ENCODE measurements around the gene PLD2.
"Not testable (repeated sequence)": the region's sequence is repeated elsewhere in the genome, so short reads cannot be mapped to it uniquely, and the experiment has no call there.

PLD2 gene

DNA sequence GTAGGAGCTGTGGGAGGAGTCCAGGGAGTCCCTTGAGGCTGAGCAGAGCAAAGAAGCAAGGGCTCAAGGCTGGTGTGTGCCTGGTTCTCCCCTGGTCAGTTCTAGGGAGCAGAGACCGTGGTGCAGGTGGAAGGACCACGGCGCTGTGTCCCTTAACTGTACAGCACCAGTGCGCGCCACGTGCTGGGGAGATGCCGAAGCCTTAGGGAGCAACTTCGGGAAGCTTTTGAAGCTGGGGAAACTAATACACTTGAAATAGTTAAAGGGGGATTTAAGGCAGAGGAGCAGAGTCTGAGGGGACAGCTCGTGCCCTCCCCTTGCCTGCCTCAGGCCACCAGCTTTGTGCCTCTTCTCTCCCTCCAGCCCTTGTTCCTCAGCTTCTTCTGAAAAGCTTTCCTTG, 53.7 kb downstream of the PLD2 start:
- no peaks in the 10 kb centered on the region for H3K9me3 ChIP-seq (ENCODE audit: severe bottlenecking)
- H3K36me3 ChIP-seq = peaks cover 63% of the 10 kb centered on the region
- H3K4me3 ChIP-seq (ENCODE audit: low read depth, low read length) = no peak overlapping the region
- no peaks in the 10 kb centered on the region for H3K27me3 ChIP-seq (ENCODE audit: insufficient read depth, low read depth, severe bottlenecking)
- TF ChIP-seq, protein P1, sequence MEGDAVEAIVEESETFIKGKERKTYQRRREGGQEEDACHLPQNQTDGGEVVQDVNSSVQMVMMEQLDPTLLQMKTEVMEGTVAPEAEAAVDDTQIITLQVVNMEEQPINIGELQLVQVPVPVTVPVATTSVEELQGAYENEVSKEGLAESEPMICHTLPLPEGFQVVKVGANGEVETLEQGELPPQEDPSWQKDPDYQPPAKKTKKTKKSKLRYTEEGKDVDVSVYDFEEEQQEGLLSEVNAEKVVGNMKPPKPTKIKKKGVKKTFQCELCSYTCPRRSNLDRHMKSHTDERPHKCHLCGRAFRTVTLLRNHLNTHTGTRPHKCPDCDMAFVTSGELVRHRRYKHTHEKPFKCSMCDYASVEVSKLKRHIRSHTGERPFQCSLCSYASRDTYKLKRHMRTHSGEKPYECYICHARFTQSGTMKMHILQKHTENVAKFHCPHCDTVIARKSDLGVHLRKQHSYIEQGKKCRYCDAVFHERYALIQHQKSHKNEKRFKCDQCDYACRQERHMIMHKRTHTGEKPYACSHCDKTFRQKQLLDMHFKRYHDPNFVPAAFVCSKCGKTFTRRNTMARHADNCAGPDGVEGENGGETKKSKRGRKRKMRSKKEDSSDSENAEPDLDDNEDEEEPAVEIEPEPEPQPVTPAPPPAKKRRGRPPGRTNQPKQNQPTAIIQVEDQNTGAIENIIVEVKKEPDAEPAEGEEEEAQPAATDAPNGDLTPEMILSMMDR (IDR thresholded peaks at IDR 0.05; ENCODE audit: low read depth, low read length) = no peak
- H3K27ac ChIP-seq = no peak overlapping the region; the same call in 1 of the 2 replicates
- DNase-seq = no peak

DNA sequence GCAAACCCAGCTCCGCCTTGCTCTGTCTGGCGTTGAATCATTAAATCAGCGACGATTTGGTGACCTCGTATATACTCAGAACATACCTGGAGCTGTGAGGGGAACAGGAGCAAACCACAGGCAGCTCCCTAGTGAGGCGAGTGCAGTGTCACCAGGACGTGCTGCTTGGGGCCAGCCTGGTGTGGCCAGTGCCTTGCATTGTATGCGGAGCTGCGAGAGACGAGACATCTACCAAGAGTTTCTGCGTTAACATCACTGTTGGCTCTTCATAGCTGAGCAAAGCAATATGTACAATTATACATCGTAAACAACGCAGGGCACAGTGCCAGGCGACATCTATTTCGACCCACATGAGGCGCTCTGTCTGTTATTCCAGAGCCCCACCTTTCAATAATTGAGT, 54.1 kb downstream of the PLD2 start:
- TF ChIP-seq, protein P1 (IDR thresholded peaks at IDR 0.05; ENCODE audit: low read depth, low read length) = no peak
- Histone ChIP-seq H3K9me3 (ENCODE audit: severe bottlenecking) (no peaks in the 10 kb centered on the region), H3K27me3 (ENCODE audit: insufficient read depth, low read depth, severe bottlenecking) (no peaks in the 10 kb centered on the region), H3K27ac (no peak overlapping the region), H3K4me3 (ENCODE audit: low read depth, low read length) (no peak overlapping the region), H3K36me3 (peaks cover 64% of the 10 kb centered on the region)
- no peak for DNase-seq

DNA sequence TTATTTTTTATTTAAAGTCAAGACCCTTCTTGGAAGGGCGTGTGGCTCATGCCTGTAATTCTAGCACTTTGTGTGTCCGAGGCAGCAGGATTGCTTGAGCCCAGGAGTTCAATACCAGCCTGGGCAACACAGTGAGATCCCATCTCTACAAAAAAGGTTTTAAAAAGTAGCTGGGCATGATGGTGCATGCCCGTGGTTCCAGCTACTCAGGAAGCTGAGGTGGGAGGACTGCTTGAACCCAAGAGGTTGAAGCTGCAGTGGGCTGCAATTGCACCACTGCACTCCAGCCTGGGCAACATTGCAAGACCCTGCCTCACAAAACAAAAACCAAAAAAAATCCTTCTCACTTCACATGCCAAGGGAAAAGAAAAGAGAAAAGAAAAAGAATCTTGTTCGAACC, 55.8 kb downstream of the PLD2 start:
- no peak for DNase-seq
- H3K27ac ChIP-seq = no peak overlapping the region
- H3K9me3 ChIP-seq (ENCODE audit: severe bottlenecking) = no peaks in the 10 kb centered on the region
- peaks cover 63% of the 10 kb centered on the region for H3K36me3 ChIP-seq
- no peak overlapping the region for H3K4me3 ChIP-seq (ENCODE audit: low read depth, low read length)
- TF ChIP-seq, protein P1 (IDR thresholded peaks at IDR 0.05; ENCODE audit: low read depth, low read length) = no peak
- H3K27me3 ChIP-seq (ENCODE audit: insufficient read depth, low read depth, severe bottlenecking) = no peaks in the 10 kb centered on the region

DNA sequence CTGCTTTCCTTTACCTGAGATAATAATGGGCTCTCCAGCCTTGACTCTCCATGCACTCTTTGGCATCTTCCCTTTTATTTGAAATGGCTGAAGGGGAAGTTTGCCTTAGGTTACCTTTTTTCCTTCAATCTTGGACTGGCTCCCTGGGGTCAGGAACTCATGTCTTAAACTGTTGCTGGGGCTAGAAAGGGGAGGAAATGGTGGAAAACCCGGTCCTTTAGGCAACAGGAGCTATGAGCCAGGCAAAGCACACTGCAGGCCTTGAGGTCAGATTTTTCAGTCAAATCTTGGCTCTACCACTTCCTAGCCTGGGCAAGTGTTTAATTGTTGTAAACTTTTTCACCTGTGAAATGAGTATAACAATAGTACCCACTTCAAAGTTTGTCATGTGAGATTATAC, 56.4 kb downstream of the PLD2 start:
- no peak for DNase-seq
- Histone ChIP-seq H3K27me3 (ENCODE audit: insufficient read depth, low read depth, severe bottlenecking) (no peaks in the 10 kb centered on the region), H3K27ac (no peak overlapping the region), H3K36me3 (peaks cover 65% of the 10 kb centered on the region), H3K9me3 (ENCODE audit: severe bottlenecking) (no peaks in the 10 kb centered on the region), H3K4me3 (ENCODE audit: low read depth, low read length) (no peak overlapping the region)
- TF ChIP-seq, protein P1 (IDR thresholded peaks at IDR 0.05; ENCODE audit: low read depth, low read length) = no peak

DNA sequence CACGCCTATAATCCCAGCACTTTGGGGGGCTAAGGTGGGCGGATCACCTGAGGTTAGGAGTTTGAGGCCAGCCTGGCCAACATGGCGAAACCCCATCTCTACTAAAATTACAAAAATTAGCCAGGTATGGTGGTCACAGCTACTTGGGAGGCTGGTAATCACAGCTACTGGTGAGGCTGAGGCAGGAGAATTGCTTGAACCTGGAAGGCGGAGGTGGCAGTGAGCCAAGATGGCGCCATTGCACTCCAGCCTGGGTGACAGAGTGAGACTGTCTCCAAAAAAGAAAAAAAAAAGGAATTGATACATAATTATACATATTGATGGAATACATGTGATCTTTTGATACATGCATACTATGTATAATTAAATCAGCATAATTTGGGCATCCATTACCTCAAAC, 60.6 kb downstream of the PLD2 start:
- DNase-seq; H3K4me3 ChIP-seq (ENCODE audit: low read depth, low read length); H3K27ac ChIP-seq; H3K9me3 ChIP-seq (ENCODE audit: severe bottlenecking); H3K27me3 ChIP-seq (ENCODE audit: insufficient read depth, low read depth, severe bottlenecking): not testable (repeated sequence)
- H3K36me3 ChIP-seq = peaks cover 56% of the 10 kb centered on the region

DNA sequence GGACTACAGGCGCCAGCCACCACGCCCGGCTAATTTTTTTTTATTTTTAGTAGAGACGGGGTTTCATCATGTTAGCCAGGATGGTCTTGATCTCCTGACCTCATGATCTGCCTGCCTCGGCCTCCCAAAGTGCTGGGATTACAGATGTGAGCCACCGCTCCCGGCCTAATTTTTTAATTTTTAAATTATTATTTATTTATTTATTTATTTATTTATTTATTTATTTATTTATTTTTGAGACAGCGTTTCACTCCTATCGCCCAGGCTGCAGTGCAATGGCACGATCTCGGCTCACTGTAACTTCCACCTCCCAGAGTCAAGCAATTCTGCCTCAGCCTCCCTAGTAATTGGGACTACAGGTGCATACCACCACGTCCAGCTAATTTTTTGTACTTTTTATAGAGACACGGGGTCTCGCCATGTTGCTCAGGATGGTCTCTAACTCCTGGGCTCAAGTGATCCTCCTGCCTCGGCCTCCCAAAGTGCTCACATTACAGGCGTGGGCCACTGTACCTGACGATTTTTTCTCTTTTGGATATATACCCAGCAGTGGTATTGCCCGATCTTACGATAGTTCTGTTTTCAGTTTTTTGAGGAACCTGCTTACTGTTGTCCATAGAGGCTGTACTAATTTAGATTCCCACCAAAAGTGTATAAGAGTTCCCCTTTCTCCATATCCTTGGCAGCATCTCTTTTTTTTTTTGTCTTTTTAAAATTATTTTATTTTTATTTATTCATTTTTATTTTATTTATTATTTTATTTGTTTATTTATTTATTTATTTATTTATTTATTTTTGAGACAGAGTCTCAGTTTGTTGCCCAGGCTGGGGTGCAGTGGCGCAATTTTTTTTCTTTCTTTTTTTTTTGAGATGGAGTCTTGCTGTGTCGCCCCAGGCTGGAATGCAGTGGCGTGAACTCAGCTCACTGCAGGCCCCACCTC, 62.4 kb downstream of the PLD2 start:
- H3K36me3 ChIP-seq = peaks cover 57% of the 10 kb centered on the region
- DNase-seq; H3K9me3 ChIP-seq (ENCODE audit: severe bottlenecking); H3K27ac ChIP-seq; H3K27me3 ChIP-seq (ENCODE audit: insufficient read depth, low read depth, severe bottlenecking); H3K4me3 ChIP-seq (ENCODE audit: low read depth, low read length): not testable (repeated sequence)

DNA sequence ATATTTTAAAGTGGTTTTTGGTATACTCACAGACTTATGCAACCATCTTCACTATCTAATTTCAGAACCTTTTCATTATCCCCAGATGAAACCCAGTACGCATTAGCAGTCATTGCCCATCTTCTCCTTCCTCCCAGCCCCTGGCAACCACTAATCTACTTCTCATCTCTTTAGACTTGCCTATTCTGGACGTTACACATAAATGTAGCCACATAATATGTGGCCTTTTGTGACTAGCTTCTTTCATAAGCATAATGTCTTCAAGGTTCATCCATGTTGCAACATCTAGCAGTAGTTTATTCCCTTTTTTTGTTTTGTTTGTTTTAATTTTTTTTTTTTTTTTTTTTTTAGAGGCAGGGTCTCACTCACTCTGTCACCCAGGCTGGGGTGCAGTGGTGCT, 63.9 kb downstream of the PLD2 start:
- no peak overlapping the region for H3K27ac ChIP-seq
- no peak overlapping the region for H3K4me3 ChIP-seq (ENCODE audit: low read depth, low read length)
- H3K27me3 ChIP-seq (ENCODE audit: insufficient read depth, low read depth, severe bottlenecking) = no peaks in the 10 kb centered on the region
- TF ChIP-seq, protein P1 (IDR thresholded peaks at IDR 0.05; ENCODE audit: low read depth, low read length) = no peak
- peaks cover 61% of the 10 kb centered on the region for H3K36me3 ChIP-seq
- H3K9me3 ChIP-seq (ENCODE audit: severe bottlenecking) = no peaks in the 10 kb centered on the region
- DNase-seq = no peak

Measured in WERI-Rb-1 (cell line).